DMS114 treated with DMSO at 0.1 percent for 48 hours (cell line): ENCODE data around the gene ZG16.
"Not testable (repeated sequence)": the region's sequence is repeated elsewhere in the genome, so short reads cannot be mapped to it uniquely, and the experiment has no call there.

ENCODE experiments used
- DNase-seq: peaks from one replicate; lab custom pipeline; 2025; ENCODE audit not compliant: unreplicated experiment; lab: John Stamatoyannopoulos, UW

The ZG16 gene

DNA sequence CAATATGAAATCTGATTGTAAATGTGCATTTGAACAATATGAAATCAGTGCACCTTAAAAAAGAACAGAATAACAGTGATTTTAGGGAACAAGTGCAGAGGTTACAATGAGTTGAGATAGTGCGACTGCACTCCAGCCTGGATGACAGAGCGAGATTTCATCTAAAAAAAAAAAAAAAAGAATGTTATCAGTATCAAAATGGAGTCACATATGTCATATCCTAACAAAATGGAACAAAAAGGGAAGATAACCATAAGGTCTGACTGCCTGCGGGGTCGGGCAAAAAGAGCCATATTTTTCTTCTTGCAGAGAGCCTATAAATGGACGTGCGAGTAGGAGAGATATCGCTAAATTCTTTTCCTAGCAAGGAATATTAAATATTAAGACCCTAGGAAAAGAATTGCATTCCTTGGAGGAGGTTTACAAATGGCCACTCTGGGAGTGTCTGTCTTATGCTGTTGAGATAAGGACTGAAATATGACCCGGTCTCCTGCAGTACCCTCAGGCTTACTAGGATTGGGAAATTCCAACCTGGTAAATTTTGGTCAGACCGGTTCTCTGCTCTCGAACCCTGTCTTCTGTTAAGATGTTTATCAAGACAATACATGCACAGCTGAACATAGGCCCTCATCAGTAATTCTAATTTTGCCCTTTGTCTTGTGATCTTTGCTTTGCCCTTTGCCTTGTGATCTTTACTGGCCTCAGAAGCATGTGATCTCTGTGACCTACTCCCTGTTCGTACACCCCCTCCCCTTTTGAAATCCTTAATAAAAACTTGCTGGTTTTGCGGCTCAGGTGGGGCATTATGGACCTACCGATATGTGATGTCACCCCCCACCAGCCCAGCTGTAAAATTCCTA is 5.3 kb downstream of the ZG16 start:
- DNase-seq, result not testable (repeated sequence)

DNA sequence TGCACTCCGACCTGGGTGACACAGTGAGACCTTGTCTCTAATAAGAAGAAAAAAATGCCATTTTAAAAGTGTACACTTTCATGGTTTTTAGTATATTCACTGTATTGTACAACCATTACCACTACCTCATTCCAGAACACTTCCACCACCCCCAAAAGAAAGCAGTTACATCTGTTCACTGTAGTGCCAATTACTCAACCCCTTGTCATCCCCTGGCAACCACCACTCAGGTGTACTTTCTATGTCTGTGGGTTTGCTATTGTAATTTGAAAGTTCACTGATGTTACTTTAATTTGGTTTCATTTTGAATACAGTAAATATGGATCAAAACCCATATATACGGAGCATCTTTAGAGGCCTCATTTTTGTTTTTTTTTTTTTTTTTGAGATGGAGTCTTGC is 6.1 kb downstream of the ZG16 start:
- DNase-seq, result no peak

DNA sequence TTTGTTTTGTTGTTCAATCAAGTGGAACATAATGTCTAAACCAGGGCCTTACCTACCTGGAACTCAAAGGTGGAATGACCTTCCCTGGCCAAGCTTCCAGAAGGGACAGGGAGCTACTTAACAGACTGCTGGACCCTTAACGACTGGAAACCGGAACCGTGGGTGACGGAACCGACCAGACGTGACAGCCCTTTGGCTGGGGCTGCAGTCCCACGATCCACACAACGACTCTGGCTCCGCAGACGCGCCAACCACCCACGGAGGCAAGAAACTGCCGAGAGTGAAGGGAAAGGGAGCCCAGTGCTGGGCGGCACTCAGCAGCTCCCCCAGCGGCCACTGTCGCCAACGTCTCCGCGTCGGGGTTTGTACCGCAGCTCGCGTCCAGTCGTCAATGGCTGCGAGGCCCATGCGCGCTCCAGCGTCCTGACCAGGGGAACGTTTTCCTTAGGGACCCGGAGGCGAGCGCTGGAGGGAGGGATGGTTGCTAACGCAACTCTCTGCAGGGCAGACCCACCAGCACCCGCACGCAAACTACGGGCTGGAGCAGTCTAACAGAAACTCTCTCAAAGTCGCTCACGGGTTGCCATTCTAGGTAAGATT is 6.9 kb downstream of the ZG16 start:
- DNase-seq, result peak; percentile 50

DNA sequence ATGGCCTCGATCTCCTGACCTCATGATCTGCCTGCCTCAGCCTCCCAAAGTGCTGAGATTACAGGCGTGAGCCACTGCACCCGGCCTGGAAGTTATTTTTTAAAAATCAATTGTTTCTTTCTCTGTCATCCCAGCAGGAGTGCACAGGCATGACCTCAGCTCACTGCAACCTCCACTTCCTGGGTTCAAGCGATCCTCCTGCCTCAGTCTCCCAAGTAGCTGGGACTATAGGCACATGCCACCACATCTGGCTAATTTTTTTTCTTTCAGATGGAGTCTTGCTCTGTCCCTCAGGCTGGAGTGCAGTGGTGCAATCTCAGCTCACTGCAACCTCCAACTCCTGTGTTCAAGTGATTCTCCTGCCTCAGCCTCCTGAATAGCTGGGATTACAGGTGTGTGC is 9.1 kb downstream of the ZG16 start:
- DNase-seq, result not testable (repeated sequence)

DNA sequence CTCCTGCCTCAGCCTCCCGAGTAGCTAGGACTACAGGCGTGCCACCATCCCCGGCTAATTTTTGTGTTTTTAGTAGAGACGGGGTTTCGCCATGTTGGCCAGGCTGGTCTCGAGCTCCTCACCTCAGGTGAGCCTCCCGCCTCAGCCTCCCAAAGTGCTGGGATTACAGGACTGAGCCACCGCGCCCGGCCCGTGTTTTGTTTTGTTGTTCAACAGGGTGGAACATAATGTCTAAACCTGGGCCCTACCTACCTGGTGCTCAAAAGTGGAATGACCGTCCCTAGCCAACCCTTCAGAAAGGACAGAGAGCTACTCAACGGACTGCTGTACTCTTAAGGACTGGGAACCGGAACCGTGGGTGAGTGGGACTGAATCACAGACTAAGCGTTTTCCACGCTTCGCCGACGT is 11.7 kb downstream of the ZG16 start:
- no peak for DNase-seq

DNA sequence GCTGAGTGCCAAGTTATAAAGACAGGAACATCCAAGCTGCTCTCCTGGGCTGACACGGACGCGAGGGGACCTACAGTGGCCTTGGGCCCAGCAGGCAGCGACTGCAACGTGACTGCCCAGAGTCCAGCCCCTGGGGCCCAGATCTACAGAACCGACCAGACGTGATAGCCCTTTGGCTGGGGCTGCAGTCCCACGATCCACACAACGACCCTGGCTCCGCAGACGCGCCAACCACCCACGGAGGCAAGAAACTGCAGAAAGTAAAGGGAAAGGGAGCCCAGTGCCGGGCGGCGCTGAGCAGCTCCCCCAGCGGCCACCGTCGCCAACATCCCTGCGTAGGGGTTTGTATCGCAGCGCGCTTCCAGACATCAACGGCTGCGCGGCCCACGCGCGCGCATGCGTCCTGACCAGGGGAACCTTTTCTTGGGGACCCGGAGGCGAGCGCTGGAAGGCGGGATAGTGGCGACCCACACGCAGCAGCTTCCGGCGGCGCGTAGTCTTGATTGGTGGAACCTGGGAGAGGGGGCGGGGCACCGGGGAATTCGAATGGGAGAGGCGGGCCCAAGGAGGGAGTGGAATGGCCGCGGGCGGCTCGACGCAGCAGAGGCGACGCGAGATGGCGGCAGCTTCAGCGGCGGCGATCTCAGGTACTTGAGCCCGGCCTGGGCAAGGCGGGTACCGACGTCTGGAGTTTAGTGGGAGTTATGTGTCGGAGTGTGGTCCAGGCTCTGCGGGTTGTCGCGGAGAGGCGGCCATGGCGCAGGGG is 12.3 kb downstream of the ZG16 start, which contains the start of gene KIF22:
Gene KIF22, plus strand, starts transcription at position 569 of the 766 bp plus-strand sequence. Its CDS starts 9 bp downstream, at position 578.
- peak; percentile 94 for DNase-seq

DNA sequence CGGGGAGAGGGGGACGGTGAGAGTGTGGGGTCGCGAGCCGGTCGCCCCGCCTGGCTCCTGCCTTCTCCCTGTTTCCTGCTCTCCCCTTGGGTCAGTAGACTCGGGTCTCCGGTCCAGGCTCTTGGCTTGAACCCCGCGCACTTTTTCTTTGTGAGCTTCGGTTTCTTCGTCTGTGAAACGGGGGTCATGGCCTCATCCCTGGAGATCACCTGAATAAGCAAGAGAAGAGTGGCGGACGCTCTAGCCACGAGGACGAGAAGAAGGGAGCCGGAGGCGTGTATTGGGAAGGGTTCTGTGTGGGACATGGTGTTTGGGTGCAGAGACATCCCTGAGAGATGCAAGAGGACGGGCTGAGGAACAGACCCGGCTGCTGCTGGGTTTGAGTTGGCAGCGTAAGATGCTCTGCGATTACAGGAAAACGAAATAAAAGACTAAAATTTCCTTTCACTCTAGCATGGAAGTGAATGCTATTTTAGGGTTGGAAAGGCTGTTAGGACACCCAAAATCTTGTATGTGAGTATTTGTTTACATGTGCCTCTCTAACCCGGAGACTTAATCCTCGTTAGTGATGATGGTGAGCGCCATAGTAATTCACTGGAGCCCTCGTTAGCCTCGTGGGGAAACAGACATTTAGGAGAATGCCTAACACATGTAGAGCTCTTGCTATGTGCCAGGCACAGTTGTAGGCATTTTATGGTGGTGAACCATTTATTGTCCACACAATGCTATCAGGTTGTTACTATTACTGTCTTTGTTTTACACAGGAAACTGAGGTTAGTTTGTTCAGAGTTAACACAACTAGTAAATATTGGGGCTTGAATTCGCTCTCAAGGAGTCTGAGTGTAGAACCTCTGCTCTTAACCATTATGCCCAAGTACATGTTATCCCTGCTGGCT is 13.1 kb downstream of the ZG16 start:
- no peak for DNase-seq

DNA sequence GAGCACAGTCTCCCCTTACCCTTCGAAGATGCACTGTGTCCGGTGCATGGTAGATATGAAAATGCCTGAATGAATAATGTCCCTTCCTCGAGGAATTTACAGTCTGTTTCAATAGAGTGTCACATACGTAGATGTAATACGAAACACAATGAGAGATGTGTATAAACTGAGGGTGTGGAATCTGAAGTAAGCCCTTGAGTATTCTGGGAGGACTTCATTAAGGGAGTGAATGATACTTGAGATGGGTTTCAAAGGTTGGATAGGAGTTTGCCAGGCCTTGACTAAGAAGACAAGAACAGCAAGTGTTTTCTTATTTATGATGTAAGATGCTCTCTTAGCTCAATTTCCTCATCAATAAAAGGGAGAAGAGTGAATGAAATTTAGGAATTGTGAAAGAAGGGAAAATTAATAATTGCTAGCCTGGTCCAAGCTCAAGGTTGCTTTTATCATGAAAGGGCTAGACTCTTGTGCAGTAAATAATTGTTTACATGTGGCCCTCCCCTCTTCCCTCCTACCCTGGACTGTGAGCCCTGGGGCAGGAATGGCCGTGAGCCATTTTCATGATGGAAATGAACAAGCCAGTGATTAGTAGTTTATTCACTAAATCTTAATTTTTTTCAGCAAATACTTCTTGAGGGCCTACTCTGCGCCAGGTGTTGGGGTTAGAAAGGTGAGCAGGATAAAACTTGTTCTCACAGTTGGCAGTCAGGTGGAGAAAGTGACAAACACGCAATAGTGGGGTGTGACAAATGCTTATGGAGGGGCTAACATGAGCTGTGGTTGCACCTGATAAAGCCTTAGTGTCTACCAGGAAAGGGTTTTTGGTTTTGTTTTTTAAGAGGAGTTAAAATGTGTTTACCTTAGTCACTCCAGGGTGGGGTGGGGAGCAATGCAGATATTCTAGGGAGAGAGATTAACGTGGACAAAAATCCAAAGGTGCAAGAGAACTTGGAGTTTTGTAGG is 14.1 kb downstream of the ZG16 start:
- no peak for DNase-seq

DNA sequence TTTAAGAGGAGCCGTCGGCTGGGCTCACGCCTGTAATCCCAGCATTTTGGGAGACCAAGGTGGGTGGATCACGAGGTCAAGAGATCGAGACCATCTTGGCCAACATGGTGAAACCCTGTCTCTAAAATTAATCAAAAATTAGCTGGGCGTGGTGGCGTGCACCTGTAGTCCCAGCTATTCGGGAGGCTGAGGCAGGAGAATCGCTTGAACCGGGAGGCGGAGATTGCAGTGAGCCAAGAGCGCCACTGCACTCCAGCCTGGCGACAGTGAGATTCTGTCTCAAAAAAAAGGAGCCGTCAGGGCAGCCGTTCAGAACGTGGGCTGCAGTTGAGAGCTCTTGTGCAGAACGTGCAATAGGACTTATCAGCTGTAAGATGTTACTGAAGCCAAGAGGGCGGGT is 15.1 kb downstream of the ZG16 start:
- not testable (repeated sequence) for DNase-seq

DNA sequence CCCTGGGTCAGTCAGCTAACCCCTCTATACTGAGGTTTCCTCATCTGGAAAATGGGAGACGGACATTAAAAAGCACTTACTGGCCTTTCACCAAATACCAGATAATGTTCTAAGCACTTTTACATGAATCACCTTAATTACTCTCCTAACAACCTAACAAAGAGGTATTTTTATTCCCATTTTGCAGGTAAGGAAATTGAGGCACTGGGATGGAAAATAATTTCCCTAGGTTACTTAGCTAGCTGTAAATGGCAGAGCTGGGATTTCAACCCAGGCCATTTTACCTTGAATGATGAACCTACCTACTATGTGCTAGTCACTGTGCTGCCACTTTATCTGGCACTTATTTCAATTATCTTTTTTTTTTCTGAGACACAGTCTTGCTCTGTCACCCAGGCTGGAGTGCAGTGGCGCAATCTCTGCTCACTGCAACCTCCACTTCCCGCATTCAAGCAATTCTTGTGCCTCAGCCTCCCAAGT is 16.2 kb downstream of the ZG16 start:
- no peak for DNase-seq

DNA sequence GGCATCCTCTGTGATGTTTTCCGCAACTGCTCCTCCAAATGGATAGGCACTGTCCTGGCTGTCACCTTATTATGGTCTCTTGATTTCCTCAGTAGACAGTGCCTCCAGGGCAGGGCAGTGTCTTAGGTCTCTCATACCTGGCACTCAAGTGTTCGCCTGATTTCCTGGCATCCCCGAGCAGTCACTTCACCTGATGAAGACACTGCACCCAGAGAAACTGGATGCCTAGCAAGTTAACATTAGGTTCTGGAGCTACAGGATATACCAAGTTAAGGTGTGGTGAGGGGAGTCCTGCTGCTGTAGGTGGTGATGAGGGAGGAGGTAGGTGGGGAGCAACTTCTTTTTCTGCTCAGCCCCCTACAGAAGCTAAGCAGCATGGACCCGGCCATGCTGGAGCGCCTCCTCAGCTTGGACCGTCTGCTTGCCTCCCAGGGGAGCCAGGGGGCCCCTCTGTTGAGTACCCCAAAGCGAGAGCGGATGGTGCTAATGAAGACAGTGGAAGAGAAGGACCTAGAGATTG is 24.4 kb downstream of the ZG16 start:
- no peak for DNase-seq

DNA sequence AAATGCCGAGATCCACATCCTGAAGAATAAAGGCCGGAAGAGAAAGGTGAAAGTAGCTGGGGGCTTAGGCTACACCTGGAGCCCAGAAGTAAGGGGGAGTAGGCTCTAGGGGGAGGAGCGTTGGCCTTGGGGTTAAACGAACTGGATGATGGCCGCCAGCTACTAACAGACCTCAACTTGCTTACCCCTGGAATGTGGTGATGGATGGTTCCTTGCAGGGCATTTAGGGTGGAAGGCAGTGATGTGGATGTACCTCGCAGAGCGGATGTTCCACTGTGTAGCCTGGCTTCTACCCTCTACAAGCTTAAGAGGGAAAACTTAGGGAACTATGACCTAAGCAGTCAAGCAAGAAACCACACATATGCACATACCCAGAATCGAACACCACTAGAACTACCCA is 26.0 kb downstream of the ZG16 start:
- no peak for DNase-seq

DNA sequence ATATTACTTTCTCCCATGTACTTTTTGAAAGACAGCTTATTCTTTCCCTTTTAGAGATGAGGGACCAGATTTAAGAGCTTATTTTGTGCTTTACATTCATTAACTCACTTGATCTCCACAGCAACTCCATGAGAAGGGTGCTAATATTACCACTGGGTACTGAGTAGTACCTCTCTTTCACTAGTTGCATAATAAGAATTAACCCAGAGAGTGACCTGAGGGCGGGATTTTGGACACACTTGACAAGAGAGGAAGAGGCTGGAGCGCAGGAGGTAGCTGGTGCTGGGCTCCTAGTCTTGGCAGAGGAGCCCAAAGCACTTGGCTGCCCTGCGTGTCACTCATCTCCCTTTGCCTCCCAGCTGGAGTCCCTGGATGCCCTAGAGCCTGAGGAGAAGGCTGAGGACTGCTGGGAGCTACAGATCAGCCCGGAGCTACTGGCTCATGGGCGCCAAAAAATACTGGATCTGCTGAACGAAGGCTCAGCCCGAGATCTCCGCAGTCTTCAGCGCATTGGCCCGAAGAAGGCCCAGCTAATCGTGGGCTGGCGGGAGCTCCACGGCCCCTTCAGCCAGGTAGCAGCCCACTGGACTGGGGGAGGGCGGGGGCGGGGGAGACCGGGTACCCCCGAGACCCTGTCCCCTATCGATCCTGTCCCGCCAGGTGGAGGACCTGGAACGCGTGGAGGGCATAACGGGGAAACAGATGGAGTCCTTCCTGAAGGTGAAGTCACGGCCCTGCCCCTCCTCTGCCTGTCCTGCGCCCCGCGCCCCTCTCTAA is 26.6 kb downstream of the ZG16 start:
- peak; percentile 57 for DNase-seq

DNA sequence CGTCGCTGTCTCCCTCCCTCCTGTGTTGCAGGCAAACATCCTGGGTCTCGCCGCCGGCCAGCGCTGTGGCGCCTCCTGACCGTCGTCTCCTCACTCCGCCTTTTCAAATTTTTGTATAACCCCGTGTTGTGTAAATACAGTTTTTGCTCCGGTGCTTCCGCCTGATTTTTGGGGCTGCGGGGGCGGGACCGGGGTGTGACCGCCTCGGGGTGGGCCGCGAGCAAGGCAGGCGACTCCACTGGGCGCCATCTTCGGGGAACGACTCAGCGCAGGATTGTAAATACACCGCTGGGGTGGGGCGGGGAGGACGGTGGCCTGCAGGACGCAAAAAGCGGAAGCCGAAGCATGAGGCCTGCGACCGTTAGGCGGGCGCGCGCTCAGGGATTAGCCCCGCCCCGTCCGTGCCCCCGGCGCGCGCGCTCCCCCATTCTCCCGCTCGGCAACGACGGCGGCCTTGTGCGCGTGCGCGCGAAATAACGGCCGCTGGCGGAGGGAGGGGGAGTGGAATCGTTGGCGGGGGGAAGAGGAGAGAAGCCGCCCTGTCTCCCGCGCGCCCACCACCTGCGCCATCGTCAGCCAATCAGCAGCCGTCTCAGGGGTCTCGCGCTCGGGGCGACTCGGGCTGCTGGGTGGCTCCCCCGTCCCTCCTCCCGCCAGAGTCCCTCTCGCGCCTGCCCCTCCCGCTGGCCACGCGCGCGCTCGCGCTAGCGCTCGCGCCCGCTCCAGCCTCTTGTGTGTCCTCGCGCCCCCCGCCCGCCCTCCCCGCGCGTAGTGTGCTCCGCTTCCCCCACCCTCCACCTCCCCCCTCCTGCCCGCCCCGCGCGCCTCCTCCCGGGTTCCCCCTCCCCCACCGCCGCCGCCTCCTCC is 27.4 kb downstream of the ZG16 start:
- DNase-seq, result peak; percentile 96

DNA sequence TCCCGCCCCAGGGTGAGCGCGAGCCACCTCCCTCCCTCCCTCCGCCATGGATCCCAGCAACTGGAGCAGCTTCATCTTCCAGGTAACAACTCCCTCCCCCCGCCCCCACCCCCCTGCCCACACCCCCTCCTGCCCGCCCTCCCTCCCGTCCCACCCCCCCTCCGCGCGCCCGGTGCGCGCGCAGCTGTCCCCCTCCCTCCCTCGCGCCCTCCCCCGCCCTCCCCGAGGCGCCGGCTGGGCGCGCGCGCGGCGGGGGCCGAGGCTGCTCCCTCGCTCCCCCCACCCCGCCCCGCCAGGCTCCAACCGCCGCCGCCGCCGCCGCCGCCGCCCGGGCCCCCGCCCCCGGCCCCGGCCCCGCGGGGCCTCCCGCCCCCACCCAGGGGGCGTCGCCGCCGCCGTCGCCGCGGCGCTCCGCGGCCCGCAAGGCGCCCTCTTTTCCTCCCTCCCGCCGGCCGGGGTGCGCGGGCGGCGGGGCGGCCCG is 28.1 kb downstream of the ZG16 start, which contains the start of gene MAZ:
Gene MAZ, plus strand, starts transcription at position 431 of the 481 bp plus-strand sequence. CDS start 173 bp downstream, outside the sequence.
- DNase-seq, result no peak

DNA sequence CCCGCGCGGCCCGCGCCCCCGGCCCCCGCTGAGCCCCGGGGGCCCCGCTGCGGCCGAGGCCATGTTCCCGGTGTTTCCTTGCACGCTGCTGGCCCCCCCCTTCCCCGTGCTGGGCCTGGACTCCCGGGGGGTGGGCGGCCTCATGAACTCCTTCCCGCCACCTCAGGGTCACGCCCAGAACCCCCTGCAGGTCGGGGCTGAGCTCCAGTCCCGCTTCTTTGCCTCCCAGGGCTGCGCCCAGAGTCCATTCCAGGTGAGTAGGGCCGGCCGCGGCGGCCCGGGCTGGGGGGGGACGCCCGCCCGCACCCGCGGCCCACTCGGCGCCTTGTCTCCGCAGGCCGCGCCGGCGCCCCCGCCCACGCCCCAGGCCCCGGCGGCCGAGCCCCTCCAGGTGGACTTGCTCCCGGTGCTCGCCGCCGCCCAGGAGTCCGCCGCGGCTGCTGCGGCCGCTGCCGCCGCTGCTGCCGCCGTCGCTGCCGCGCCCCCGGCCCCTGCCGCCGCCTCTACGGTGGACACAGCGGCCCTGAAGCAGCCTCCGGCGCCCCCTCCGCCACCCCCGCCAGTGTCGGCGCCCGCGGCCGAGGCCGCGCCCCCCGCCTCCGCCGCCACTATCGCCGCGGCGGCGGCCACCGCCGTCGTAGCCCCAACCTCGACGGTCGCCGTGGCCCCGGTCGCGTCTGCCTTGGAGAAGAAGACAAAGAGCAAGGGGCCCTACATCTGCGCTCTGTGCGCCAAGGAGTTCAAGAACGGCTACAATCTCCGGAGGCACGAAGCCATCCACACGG is 28.8 kb downstream of the ZG16 start:
- no peak for DNase-seq
